ENCODE measurements around the gene CIT. TPM values are rescaled to one million over a fixed set of nuclear protein-coding genes. Genes with fewer than 3 reads are reported as not detected.

CIT gene
- total RNA-seq, 1 donor from 2014 or later = 18.0 TPM

DNA sequence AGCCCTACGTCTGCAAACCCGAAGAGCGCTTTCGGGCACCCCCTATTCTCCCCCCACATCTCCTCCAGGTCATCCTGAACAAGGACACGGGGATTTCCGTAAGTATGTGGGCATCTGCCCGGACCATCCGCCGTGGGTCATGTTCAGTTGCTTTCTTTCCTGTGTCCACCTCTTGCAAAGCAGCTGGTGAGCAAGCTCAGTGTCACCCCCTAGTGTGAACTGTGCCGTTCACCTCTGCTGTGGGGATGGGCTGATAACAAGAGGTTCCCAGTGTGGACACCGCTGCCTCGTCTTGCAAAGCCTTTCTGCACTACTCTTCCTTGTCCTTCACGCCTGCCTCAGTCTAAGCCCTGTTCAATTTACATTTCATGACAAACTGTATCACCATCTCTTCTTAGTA is 200.5 kb downstream of the CIT start:
- intact Hi-C loops (cut with DNase I) = no loop called here
- H3K36me3 ChIP-seq = peaks cover 100% of the 10 kb centered on the region
- ATAC-seq = no peak
- H3K4me3 ChIP-seq = no peak overlapping the region
- H3K9me3 ChIP-seq = no peaks in the 10 kb centered on the region
- H3K27me3 ChIP-seq (ENCODE audit: low read depth) = no peaks in the 10 kb centered on the region
- H3K4me1 ChIP-seq = peaks cover 46% of the 10 kb centered on the region
- H3K27ac ChIP-seq = no peak overlapping the region
- TF ChIP-seq, protein P1, sequence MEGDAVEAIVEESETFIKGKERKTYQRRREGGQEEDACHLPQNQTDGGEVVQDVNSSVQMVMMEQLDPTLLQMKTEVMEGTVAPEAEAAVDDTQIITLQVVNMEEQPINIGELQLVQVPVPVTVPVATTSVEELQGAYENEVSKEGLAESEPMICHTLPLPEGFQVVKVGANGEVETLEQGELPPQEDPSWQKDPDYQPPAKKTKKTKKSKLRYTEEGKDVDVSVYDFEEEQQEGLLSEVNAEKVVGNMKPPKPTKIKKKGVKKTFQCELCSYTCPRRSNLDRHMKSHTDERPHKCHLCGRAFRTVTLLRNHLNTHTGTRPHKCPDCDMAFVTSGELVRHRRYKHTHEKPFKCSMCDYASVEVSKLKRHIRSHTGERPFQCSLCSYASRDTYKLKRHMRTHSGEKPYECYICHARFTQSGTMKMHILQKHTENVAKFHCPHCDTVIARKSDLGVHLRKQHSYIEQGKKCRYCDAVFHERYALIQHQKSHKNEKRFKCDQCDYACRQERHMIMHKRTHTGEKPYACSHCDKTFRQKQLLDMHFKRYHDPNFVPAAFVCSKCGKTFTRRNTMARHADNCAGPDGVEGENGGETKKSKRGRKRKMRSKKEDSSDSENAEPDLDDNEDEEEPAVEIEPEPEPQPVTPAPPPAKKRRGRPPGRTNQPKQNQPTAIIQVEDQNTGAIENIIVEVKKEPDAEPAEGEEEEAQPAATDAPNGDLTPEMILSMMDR (IDR thresholded peaks at IDR 0.05) = no peak
- no peak for DNase-seq

GRCh38 chr12:119676022-119676421 is 201.1 kb downstream of the CIT start:
- Histone ChIP-seq H3K4me3 (no peak overlapping the region), H3K4me1 (peaks cover 51% of the 10 kb centered on the region), H3K36me3 (peaks cover 100% of the 10 kb centered on the region), H3K9me3 (no peaks in the 10 kb centered on the region), H3K27ac (no peak overlapping the region), H3K27me3 (ENCODE audit: low read depth) (no peaks in the 10 kb centered on the region)
- TF ChIP-seq, protein P1 (IDR thresholded peaks at IDR 0.05) = no peak
- intact Hi-C loops (cut with DNase I) = no loop called here
- DNase-seq (no peak), ATAC-seq (no peak)

GRCh38 chr12:119674560-119674959 is 202.6 kb downstream of the CIT start:
- DNase-seq = no peak
- peaks cover 63% of the 10 kb centered on the region for H3K4me1 ChIP-seq
- peak overlapping the region; percentile 72 for H3K27ac ChIP-seq
- no peak for ATAC-seq
- H3K27me3 ChIP-seq (ENCODE audit: low read depth) = no peaks in the 10 kb centered on the region
- TF ChIP-seq, protein P1 (IDR thresholded peaks at IDR 0.05) = no peak
- H3K4me3 ChIP-seq = no peak overlapping the region
- no peaks in the 10 kb centered on the region for H3K9me3 ChIP-seq
- intact Hi-C loops (cut with DNase I) = no loop called here
- peaks cover 89% of the 10 kb centered on the region for H3K36me3 ChIP-seq

GRCh38 chr12:119673634-119674033 is 203.5 kb downstream of the CIT start:
- TF ChIP-seq, protein P1 (IDR thresholded peaks at IDR 0.05) = no peak
- peaks cover 80% of the 10 kb centered on the region for H3K36me3 ChIP-seq
- ATAC-seq (peak; percentile 22 to 35), DNase-seq (no peak)
- H3K9me3 ChIP-seq = no peaks in the 10 kb centered on the region
- intact Hi-C loops (cut with DNase I) = no loop called here
- no peaks in the 10 kb centered on the region for H3K27me3 ChIP-seq (ENCODE audit: low read depth)
- H3K4me1 ChIP-seq = peaks cover 62% of the 10 kb centered on the region
- H3K27ac ChIP-seq = peak overlapping the region; percentile 72
- no peak overlapping the region for H3K4me3 ChIP-seq

DNA sequence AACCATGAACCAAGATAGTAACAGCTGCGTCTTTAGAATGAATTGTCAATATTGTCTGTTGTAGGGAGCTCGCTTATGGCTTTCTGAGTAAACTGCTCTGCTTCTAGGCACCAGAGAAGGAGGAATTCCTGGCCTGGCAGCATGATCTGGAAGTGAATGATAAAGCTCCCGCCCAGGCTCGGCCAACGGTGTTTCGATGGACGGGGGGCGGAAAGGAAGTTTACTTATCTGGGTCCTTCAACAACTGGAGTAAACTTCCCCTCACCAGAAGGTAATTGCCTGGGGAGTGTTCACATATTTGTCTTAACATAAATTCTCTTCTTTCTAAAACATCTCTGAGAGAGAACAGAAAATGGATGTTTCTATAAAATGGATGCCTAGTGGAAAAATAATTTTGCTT is 204.9 kb downstream of the CIT start:
- DNase-seq (no peak), ATAC-seq (no peak)
- Histone ChIP-seq H3K4me3 (no peak overlapping the region), H3K27me3 (ENCODE audit: low read depth) (no peaks in the 10 kb centered on the region), H3K27ac (peak overlapping the region; percentile 72), H3K4me1 (peaks cover 66% of the 10 kb centered on the region), H3K9me3 (no peaks in the 10 kb centered on the region), H3K36me3 (peaks cover 65% of the 10 kb centered on the region)
- intact Hi-C loops (cut with DNase I) = no loop called here
- TF ChIP-seq, protein P1 (IDR thresholded peaks at IDR 0.05) = no peak

DNA sequence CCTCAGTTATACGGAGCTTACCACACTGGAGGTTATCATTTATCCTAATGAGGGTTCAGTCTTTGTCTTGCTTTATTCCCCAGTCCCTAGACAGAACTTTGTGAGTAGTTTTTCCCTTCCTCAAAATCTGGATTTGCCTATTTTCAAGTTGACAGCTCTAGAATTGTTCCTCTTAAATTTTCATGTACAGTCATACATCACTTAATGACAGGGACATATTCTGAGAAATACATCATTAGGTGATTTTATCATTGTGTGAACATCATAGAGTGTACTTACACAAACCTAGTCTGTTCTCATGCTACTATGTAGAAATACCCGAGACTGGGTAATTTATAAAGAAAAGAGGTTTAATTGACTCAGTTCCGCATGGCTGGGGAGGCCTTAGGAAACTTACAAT is 206.1 kb downstream of the CIT start:
- Histone ChIP-seq H3K27me3 (ENCODE audit: low read depth) (no peaks in the 10 kb centered on the region), H3K4me1 (peaks cover 77% of the 10 kb centered on the region), H3K9me3 (no peaks in the 10 kb centered on the region), H3K36me3 (peaks cover 54% of the 10 kb centered on the region), H3K4me3 (no peak overlapping the region), H3K27ac (peak overlapping the region; percentile 96)
- intact Hi-C loops (cut with DNase I) = no loop called here
- DNase-seq = no peak
- TF ChIP-seq, protein P1 (IDR thresholded peaks at IDR 0.05) = no peak
- no peak for ATAC-seq

Measured in lower lobe of right lung (tissue), 2 donors.